ENCODE results near the gene KCTD10. TPM values are rescaled to one million over a fixed set of nuclear protein-coding genes. Genes with fewer than 3 reads are reported as not detected.
"Not testable (repeated sequence)": the region's sequence is repeated elsewhere in the genome, so short reads cannot be mapped to it uniquely, and the experiment has no call there.

The KCTD10 gene
- total and polyA plus RNA-seq, 5 donors, result 16.5 to 76.9 (median 32.5) TPM

DNA sequence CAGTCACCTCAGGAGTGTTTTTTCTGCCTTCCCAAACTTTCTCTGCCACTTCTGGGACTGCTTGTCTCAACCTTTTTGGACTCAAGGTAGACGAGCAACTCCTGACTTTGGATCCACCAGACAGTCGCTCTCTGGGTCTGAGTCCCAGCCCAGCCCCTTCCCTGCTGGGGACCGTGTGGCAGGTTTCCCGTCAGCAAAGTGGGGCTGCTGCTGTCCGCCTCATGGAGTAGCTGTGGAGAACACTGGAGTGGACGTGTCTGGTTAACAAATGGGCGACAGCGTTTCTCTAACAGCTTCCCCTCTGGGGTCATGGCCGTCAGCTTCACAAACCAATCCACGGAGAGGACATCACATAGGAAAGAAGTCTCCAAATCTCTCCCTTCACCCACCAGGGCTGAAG is 54.8 kb downstream of the KCTD10 start:
- intact Hi-C loops (cut with DNase I), result loop anchor here in 2 of 4 donors (10.0 kb wide), 2 partner anchors 353 to 453 kb away; no protein-coding TSS in a partner anchor

DNA sequence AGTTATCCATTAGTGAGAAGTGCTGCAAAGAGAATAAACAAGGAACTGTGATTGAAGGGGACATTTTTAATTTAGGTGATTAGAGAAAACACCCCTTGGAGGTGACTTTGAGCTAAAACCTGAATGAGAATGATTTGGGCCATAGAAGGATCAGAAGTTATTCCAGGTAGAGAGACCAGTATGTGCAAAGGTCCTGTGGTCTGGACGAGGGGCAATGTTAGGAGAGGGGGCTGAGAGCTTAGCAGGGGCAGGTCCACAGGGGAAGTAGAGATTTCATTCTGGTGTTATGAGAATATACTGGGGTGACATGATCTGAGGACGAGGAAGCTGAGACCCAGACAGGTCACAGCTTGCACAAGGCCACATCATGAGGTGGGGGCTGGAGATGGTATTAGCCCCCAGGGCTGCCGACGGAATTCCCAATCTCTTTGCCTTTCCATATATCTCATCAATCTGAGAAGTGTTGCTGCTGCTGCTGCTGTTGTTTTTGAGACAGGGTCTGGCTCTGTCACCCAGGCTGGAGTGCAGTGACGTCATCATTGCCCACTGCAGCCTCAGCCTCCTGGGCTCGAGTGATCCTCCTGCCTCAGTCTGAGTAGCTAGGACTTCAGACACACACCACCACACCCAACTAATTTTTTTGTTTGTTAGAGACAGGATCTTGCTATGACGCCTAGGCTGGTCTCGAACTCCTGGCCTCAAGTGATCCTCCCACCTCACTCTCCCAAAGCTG is 55.6 kb downstream of the KCTD10 start:
- 76% methylated on average over 8 of the region's 8 CpGs for WGBS
- no peaks in the 10 kb centered on the region for H3K9me3 ChIP-seq (ENCODE audit: control insufficient read depth, low read length)
- no peaks in the 10 kb centered on the region for H3K27me3 ChIP-seq (ENCODE audit: control insufficient read depth, insufficient read depth)
- no peak for ATAC-seq
- intact Hi-C loops (cut with DNase I), result loop anchor here in 2 of 4 donors (10.0 kb wide), 2 partner anchors 353 to 453 kb away; no protein-coding TSS in a partner anchor
- no peak overlapping the region for H3K4me3 ChIP-seq (ENCODE audit: low read length)
- no peak overlapping the region for H3K27ac ChIP-seq (ENCODE audit: low read length)
- no peak for DNase-seq
- no peaks in the 10 kb centered on the region for H3K4me1 ChIP-seq (ENCODE audit: control insufficient read depth, insufficient read depth, low read length)

More for the DNA sequence above, 54.8 kb downstream of the KCTD10 start:
- Histone ChIP-seq H3K9me3 (ENCODE audit: control insufficient read depth, low read length) (no peaks in the 10 kb centered on the region), H3K4me3 (ENCODE audit: low read length) (no peak overlapping the region), H3K4me1 (ENCODE audit: control insufficient read depth, insufficient read depth, low read length) (no peaks in the 10 kb centered on the region), H3K27me3 (ENCODE audit: control insufficient read depth, insufficient read depth) (no peaks in the 10 kb centered on the region), H3K27ac (ENCODE audit: low read length) (no peak overlapping the region)
- WGBS, result 45% methylated on average over 10 of the region's 10 CpGs
- DNase-seq, result no peak
- no peak for ATAC-seq

DNA sequence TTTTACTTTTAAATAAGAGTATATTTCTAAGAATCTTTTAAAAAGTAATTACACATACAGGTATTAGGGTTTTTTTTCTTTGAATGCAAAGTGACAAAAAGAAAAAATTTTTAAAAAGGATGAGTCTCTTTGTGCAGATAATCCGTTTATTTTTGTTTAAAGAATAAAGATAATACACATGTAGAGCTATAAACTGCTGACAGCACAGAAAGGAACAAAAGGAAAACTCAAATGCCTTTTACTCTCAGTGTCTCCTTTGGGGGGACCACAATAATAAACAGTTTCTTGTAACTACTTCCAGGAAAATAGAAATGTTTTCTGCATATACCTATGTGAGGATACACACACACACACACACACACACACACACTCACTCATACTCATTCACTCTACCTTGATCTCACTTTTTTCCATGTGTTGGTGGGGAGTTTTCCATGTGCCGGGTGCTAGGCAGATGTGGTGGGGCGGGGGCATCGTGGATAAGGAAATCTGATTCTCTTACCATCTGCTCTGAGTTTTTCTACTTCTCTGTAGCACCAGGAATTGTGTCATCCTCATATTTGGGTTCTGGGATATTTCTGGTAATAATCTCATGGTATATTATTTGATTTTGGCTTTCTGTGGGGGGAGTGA is 58.1 kb downstream of the KCTD10 start:
- DNase-seq (no peak), ATAC-seq (no peak)
- WGBS, result 70% methylated on average over 4 of the region's 4 CpGs
- no peak overlapping the region for H3K4me3 ChIP-seq (ENCODE audit: low read length)
- no peak overlapping the region for H3K27ac ChIP-seq (ENCODE audit: low read length)
- no peaks in the 10 kb centered on the region for H3K27me3 ChIP-seq (ENCODE audit: control insufficient read depth, insufficient read depth)
- no peaks in the 10 kb centered on the region for H3K9me3 ChIP-seq (ENCODE audit: control insufficient read depth, low read length)
- intact Hi-C loops (cut with DNase I), result no loop called here
- H3K4me1 ChIP-seq (ENCODE audit: control insufficient read depth, insufficient read depth, low read length), result no peaks in the 10 kb centered on the region

DNA sequence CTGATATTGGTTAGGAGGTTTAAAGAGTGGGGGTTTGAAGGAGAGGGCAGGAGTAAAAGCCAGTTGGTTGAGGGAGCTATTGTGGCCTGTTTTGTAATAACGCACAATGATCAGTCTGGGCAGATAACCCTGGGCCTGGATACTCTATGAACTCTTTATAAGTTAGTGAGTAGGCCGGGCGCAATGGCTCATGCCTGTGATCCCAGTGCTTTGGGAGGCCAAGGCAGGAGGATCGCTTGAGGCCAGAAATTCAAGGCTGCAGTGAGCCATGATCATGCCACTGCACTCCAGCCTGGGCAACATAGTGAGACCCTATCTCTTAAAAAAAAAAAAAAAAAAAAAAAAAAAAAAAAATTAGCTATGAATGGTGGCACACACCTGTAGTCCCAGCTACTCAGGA is 71.0 kb downstream of the KCTD10 start:
- DNase-seq; H3K4me1 ChIP-seq (ENCODE audit: control insufficient read depth, insufficient read depth, low read length); H3K9me3 ChIP-seq (ENCODE audit: control insufficient read depth, low read length); H3K27me3 ChIP-seq (ENCODE audit: control insufficient read depth, insufficient read depth); H3K4me3 ChIP-seq (ENCODE audit: low read length); ATAC-seq; H3K27ac ChIP-seq (ENCODE audit: low read length); intact Hi-C loops (cut with DNase I): not testable (repeated sequence)
- 98% methylated on average over 4 of the region's 4 CpGs for WGBS

DNA sequence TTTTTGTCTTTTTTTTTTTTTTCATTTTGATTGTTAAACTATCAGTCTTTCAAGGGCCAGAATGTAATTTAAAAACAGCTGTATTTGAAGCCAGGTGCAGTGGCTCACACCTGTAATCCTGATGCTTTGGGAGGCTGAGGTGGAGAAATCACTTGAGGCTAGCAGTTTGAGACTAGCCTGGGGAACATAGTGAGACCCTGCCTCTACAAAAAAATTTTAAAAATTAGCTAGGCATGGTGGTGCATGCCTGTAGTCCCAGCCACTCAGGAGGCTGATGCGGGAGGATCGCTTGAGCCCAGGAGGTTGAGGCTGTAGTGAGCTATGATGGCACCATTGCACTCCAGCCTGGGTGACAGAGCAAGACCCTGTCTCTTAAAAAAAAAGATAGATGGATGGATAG is 72.3 kb downstream of the KCTD10 start:
- ATAC-seq; DNase-seq; H3K9me3 ChIP-seq (ENCODE audit: control insufficient read depth, low read length); H3K4me1 ChIP-seq (ENCODE audit: control insufficient read depth, insufficient read depth, low read length); H3K4me3 ChIP-seq (ENCODE audit: low read length); intact Hi-C loops (cut with DNase I); H3K27ac ChIP-seq (ENCODE audit: low read length); H3K27me3 ChIP-seq (ENCODE audit: control insufficient read depth, insufficient read depth): not testable (repeated sequence)
- 97% methylated on average over 2 of the region's 2 CpGs for WGBS

Other genes with a start within 250 kb of the KCTD10 start
- gene FOXN4, start 168.0 kb downstream of the KCTD10 start, total RNA-seq, result not detected
- not detected for gene FOXN4, start 168.0 kb downstream of the KCTD10 start, polyA plus RNA-seq
- gene MYO1H, start 129.4 kb downstream of the KCTD10 start, total RNA-seq, result under 1 TPM; 0.31 to 0.88 (median 0.51) TPM
- gene MYO1H, start 129.4 kb downstream of the KCTD10 start, polyA plus RNA-seq, result 0.09 TPM
- gene UBE3B, start 334 bp upstream of the KCTD10 start, total RNA-seq, result 10 to 100 TPM; 39.9 to 53.2 (median 46.8) TPM
- 22.6 TPM for gene UBE3B, start 334 bp upstream of the KCTD10 start, polyA plus RNA-seq
- 10 to 100 TPM; 37.0 to 50.7 (median 42.2) TPM for gene MMAB, start 96.2 kb upstream of the KCTD10 start, total RNA-seq
- gene MMAB, start 96.2 kb upstream of the KCTD10 start, polyA plus RNA-seq, result 46.9 TPM
- 10 to 100 TPM in 1 of 4 donors, 1 to 10 TPM in 3; 5.8 to 10.2 (median 6.9) TPM for gene MVK, start 96.5 kb upstream of the KCTD10 start, total RNA-seq
- 9.6 TPM for gene MVK, start 96.5 kb upstream of the KCTD10 start, polyA plus RNA-seq
- 10 to 100 TPM in 2 of 4 donors, 1 to 10 TPM in 2; 9.3 to 16.4 (median 10.0) TPM for gene FAM222A, start 236.5 kb upstream of the KCTD10 start, total RNA-seq
- 14.8 TPM for gene FAM222A, start 236.5 kb upstream of the KCTD10 start, polyA plus RNA-seq

All from right cardiac atrium (tissue), 5 donors.